Measurements from ENCODE around the gene ATF7. TPM values are rescaled to one million over a fixed set of nuclear protein-coding genes. Genes with fewer than 3 reads are reported as not detected.
"Not testable (repeated sequence)": the region's sequence is repeated elsewhere in the genome, so short reads cannot be mapped to it uniquely, and the experiment has no call there.

ATF7 gene
- polyA plus RNA-seq, 12 donors = 49.0 to 69.4 (median 56.8) TPM; not detected in 1

DNA sequence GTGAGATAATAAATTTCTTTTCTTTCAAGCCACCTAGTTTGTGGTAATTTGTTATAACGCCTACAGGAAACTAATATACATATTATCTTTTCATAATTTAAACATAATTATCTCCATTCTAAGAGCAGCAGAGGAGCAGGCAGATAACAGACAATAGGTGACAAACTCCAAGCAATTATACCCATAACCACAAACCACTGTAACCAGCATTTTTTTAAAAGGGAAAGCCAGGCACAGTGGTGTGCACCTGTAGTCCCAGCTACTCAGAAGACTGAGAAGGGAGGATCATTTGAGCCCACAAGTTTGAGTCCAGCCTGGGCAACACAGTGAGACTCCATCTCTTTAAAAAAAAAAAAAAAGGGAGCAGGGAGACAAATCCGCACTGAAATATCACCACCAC, 54.9 kb downstream of the ATF7 start:
- no peak for DNase-seq

DNA sequence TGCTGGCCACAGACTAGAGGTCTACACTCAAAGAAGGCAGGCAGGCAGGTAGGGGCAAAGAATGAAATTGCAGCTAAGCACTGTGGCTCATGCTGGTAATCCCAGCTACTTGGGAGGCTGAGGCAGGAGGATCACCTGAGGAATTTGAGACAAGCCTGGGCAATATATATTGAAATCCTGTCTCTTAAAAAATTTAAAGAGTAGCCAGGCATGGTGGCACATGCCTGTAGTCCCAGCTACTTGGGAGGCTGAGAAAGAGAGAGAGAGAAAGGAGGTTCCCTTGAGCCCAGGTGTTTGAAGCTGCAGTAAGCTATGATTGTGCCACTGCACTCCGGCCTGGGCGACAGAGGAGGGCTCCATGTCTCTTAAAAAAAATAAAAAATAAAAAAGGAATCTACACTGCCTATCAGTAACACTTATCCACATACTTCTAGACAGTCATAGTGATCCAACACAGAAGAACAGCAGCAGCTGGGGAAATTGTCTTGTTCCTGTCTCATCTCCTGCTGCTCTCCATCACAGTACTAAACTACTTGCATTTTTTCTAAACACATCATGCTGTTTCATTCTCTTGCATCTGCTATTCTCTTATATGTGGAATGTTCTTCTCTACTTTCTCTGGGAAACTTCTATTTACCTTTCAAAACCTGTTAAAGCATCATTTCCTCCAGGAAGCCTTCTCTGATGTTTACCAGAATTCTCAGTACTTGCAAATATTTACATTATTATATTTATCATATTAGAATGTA, 57.2 kb downstream of the ATF7 start:
- no peak for DNase-seq

DNA sequence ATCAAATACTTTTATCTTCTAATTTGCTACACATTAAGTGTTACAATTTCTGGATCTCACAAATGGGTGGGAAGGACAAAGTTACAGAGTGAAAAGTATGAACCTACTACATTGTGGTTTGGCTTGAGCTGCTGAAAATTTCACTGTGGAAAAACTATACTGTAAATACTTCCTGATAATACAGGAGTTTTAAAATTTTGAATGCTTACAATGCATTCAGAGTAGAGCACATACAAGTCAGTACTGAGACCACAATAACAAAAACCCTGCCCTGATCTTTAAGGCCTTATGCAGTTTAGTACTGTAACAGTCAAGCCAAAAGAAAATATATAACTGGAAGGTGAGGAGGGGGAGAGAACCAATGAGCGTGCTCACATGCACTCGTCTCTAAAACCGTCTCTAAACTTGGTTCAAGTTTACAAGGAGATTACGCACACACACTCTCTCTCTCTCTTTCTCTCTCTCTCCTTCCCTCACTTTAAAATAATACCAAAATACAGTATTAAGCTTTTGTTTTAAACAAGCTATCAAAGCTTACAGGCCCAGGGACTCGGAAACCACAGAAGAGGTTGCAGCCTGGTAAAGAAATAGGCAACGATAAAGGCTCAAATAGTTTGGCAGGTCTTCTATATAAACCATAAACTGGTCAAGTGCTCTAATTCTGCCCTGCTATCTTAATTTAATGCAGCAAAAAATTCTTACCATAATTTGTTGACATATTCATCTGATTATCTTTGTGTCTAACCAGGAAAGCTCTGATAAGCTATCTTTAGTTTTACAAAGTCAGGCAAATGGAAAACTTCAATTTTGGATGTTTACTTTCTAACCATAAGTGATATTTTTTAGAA, 58.0 kb downstream of the ATF7 start:
- no peak for DNase-seq

DNA sequence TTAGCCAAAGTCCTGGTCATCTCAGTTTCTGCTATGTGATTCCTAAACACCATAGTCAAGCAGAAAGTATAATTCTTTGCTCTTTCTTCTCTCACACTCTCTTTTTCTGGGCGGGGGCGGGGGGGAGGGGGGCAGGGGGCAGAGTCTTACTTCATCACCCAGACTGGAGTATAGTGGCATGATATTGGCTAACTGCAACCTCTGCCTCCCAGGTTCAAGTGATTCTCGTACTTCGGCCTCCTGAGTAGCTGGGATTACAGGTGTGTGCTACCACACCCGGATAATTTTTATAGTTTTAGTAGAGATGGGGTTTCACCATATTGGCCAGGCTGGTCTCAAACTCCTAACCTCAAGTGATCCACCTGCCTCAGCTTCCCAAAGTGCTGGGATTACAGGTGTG, 60.8 kb downstream of the ATF7 start:
- not testable (repeated sequence) for DNase-seq

DNA sequence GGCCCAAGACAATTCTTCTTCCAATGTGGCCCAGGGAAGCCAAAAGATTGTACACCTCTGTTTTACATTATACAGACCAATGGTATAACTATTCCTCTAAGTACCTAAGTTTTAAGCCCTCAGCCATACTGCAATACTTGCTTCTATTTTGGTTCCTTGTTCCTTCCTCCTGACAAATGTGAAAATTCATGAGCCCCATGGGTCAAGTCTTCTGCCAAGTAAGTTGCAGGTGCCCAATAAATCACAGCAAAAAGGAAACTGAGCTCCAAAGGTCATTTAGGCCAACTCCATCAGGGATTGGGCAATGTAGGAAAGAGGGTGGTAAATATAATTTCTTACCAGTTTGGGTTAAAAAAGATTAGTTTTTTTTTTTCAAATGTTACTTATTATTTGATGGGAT, 61.2 kb downstream of the ATF7 start:
- DNase-seq = peak; percentile 41

DNA sequence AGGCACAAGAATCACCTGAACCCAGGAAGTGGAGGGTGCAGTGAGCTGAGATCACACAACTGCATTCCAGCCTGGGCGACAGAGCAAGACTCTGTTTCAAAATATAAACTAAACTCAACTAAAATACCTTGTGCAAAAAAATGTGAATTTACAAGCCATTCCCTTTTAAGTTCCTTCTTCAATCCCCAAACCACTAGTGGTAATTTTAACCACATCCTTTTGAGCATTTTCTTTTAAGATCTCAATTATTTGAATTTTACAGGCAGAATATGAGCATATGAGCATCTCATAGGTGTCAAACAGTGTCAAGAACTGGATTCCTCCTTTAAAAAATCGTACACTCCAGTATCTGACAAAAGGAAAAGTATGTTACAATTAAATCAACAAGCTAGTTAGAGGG, 61.9 kb downstream of the ATF7 start:
- DNase-seq = no peak

DNA sequence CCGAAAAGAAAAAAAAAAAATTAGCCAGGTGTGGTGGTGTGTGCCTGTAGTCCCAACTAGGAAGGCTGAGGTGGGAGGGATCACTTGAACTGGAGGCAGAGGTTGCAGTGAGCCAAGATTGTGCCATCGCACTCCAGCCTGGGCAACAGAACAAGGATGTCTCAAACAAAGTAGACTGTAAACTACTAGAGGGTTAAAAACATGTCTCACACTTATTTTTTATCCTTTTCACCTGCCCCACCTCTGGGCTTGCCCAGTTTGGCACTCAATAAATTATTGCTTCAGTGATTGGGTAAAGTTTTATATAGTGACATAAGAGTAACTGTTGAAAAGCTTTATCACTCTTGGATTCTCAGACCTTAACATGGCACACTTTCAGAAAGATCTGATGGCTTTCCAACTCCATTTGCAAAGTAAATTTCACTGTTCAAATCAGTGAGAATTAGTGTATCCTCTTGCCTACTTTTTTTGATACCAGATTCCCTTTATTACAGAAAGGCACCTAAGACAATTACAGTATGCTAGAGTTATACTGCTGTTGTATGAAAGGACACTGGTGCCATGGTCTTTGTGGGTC, 62.6 kb downstream of the ATF7 start:
- no peak for DNase-seq

DNA sequence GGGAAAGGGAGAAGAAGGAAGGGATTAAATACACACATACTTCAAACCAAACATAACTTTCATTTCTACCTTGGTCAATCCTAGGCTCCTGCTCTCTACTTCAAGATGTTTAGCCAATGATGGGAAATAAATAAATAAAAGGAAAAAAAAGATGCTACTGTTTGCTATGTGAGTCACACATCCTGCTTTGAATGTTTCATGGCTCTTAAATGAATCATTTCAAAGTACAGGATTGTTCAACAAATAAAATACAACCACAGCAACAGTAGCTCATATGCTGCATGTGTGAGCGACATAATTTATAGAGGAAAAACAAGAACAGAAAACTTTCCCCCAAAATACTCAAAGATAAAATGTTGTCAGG, 64.6 kb downstream of the ATF7 start:
- DNase-seq = no peak

DNA sequence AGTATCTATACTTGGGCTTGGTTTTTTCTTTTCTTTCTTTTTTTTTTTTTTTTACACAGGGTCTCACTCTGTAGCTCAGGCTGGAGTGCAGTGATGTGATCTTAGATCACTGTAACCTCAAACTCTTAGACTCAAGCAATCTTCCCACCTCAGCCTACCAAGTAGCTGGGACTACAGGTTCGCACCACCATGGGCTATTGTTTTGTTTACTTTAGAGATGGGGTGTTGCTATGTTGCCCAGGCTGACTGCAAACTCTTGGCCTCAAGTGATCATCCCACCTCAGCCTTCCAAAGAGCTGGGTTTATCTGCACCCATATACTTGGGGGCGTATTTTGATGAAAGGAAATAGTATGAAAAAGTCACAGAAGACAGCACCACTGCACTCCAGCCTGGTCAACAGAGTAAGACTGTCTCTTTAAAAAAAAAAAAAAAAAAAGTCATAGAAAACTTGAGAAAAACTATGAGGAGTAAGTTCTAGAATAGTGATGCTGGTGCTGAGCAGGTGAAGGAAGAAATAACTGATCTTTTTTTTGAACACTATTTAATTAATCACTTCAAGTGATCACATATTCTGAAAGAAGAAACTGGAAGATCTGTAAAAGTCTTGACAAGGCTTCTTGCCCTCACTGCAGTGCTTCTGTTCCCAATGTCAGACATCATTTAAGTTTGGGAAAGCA, 65.1 kb downstream of the ATF7 start:
- no peak for DNase-seq

DNA sequence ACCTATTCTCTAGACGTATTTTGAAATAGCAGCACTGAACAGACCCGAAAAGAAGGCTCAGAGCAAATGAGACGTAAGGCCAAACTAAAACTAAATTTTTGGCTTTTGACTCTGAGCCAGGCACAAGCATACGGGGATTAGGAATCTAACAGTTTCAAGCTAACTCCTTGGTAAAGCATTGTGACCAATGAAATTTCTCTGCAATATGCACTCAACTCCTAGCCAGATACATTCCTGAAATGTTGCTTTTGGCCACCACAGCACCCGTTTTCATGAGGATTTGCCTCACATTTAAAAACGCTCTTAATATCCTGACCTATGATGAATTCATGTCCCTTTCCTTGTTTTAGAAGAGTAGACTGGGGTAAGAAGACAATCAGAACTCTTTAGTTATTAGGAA, 65.8 kb downstream of the ATF7 start:
- DNase-seq = peak; percentile 62

DNA sequence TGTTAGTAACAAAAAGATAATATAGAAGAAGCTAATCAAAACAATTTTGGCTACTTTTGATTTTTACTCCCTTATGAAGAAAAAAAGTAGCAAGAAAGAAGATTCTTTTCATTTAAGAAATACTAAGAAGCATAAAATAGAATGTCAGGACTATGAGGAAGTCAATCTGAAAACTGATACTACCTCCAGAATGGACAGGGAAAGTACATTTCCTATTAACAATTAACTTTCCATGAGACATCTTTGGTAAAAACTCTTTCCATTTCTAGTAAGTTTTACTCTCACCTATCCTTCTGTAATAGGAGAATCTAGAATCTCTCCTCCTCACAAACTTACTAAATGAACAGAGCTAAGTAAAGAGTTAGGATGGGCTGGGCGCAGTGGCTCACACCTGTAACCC, 67.6 kb downstream of the ATF7 start:
- no peak for DNase-seq

DNA sequence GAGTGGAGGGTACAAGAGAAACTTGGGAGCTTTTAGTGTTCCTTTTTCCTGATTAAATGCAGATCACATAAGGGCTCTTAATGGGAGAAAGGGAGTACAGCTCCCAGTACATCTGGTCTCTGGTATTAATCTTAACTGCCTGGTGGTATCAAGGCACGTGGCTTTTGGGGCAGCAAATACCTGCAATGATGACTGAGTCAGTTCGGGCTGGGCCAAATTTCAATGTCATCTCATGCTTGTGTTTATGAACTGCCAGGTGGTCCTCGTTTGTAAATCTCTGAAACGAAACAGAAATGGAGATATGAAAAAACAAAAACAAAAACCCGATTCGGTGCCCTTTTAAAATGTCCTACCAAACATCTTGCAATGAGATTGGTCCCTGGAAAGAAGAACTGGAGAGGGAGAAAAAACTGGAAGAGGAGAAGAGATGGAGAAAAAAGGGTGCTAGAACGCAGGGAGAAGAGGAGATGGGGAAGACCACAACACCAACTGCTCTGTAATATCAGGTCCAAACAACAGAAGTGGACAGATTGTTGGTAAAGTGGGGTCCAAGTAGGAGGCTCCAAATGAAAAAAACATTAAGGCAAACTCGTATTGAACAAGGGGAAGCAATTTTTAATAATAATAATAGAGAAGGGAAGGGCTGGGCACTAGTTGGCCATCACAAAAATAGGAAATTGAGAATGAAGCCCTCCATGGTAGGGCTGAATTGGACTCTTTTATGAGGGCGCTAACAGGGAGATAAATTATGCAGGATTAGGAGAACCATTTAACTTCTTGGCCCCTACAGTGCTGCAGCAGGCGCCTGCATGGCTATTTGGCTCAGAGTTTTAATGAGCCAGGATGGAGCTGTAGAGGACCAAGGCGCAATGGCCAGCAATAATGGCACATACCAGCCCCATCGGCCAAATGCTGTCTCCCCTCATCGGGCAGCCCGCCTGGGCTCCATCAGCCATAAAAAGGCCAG, 73.5 kb downstream of the ATF7 start:
- no peak for DNase-seq

DNA sequence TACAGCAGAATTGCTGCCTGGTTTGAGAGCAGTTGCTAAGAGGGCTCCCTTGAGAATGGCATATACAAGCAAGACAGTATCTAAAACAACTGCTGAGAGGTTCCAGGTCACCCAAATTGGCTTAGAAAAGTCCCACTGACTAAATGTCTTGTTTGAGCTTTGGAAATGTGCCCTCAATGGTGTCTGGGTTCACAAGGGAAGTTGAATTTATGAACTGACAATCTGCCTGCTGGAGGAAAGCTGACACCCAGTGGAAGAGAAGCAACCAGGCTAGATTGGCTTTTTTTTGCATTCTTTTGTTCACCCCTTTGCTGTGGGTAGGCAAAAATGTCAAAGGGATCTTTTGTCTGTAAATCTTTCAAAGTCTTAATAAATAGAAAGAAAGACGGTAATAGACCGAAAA, 74.3 kb downstream of the ATF7 start:
- DNase-seq = no peak

DNA sequence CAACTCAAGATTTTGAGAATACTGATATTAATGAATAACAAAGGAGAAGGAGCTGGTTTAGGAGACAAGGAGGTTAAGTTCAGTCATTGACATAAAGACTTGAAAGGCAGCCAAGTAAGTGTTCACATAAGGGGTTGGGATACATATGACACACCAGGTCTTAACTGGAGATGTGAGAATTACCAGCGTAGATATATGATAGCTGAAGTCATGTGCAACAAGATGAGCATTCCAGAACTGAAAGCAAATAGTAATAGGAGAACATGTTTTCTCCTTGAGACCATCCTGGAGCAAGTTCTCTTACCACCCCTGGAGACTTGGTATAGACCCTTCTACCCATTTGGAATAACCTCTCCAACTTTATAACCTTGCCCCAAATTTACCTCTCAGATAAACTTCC, 75.6 kb downstream of the ATF7 start:
- no peak for DNase-seq

DNA sequence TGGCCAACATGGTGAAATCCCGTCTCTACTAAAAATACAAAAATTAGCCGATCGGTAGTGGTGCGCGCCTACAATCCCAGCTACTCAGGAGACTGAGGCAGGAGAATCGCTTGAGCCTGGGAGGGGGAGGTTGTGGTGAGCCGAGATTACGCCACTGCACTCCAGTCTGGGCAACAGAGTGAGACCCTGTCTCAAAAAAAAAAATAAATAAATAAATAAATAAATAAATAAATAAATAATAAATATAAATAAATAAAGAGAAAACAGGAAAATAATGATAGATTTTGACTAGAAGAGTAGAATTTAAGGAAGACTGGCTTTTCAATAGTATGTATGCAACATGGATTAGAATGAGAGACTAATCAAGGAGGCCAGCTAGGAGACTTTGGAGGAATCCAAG, 76.1 kb downstream of the ATF7 start:
- DNase-seq = not testable (repeated sequence)

DNA sequence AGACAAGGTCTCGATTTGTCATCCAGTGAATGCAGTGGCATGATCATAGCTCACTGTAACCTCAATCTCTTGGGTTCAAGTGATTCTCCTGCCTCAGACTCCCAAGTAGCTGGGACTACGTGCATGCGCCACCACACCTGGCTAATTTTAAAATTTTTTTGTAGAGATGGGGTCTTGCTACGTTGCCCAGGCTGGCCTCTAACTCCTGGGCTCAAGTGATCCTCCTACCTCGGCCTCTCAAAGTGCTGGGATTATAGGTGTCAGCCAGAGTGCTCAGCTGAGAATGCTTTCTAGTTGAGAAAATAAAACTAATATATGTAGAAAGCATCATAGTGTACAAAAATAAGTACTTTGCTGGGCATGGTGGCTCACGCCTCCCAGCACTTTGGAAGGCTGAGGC, 77.8 kb downstream of the ATF7 start:
- DNase-seq = not testable (repeated sequence)

DNA sequence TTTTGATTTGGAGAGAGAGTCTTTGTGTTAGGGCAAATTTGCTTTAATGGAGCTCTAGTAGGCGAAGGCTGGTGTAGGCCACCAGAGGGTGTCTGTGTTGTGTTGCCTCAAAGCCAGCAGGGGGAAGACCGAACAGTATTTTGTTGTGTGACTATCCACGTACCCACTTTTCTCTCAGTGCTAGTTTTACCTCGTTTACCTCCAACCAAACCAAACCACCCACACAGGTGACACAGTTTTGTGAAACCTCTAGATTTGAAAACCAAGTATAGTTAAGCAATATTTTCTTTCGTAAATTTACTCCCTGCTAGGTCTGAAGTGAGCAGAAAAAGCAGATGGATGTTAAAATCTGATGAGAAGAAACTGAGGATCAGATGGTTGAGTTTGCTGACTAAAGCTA, 82.6 kb downstream of the ATF7 start:
- peak; percentile 67 for DNase-seq

DNA sequence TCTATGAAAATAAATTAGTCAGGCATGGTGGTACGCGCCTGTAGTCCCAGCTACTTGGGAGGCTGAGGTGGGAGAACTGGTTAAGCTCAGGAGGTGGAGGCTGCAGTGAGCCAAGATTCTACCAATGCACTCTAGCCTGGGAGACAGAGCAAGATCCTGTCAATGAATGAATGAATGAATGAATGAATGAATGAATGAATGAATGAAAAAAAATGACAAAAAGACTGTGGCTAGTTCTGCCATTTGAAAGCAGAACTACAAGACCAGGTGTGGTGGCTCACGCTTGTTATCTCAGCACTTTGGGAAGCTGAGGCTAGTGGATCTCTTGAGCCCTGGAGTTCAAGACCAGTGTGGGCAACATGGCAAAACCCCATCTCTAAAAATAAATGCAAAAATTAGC, 86.7 kb downstream of the ATF7 start:
- no peak for DNase-seq

DNA sequence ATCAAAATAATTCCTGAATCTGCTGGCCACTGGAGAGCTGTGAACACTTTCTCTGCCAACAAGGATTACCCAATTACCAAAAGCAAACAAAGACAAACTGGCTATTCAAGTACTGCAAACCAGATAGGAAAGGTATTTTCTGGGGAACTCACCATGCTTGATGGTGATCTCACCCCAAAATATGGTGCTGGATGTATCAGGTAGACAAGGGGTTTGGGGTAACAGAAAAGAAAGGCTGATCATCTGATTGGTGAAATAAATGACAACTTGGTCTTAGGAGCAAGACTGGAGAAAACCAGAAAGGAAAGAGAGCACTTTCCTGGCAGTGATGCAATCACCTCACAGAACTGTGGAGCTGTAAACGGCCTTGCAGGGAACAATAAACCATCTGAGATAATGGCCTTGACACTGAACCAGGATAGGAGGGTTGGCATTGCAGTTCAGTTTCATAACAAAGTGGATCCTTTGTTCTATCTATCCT, 87.9 kb downstream of the ATF7 start:
- no peak for DNase-seq

DNA sequence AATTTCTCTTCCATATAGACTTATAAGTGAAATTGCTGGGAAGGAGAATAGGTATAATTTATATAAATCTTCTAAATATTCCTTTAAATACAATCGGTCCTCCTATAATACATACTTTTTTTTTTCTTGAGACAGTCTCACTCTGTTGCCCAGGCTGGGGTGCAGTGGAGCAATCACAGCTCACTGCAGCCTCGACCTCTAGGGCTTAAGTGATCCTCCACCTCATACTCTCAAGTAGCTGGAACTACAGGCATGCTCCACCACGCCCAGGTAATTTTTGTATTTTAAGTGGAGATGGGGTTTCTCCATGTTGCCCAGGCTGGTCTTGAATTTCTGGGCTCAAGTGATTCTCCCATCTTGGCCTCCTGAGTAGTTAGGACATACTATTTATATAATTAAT, 89.2 kb downstream of the ATF7 start:
- DNase-seq = no peak

DNA sequence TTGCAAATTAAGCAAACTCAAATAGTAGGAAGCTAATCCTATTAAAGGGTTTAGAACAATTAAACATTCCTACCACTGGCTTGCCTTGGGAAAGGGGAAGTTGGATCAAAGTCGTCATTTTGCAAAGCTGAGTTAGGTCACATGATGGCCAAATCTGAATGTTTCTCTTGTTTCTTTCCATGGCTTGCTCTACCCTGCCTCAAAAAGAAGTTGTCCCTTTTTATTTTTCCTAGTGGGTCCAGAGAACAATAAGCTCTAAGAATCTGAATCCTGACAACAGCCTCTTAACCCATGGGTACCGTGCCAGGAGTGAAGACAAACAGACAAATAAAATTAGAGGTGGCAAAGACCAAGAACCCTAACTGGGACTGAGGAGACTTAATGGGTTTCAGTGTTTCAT, 92.7 kb downstream of the ATF7 start:
- no peak for DNase-seq

Measured in muscle of arm (tissue), 12 donors.